Activated T-cell treated with anti-CD3 and anti-CD28 coated beads for 1 hour (primary cell): ENCODE data around the gene OR14A2.
"Not testable (repeated sequence)": the region's sequence is repeated elsewhere in the genome, so short reads cannot be mapped to it uniquely, and the experiment has no call there.

Experiments
- DNase-seq: peaks from one replicate; pipeline ENCODE4 v3.0.0-alpha.2; 2020; ENCODE audit warnings: low read depth

Gene OR14A2

DNA sequence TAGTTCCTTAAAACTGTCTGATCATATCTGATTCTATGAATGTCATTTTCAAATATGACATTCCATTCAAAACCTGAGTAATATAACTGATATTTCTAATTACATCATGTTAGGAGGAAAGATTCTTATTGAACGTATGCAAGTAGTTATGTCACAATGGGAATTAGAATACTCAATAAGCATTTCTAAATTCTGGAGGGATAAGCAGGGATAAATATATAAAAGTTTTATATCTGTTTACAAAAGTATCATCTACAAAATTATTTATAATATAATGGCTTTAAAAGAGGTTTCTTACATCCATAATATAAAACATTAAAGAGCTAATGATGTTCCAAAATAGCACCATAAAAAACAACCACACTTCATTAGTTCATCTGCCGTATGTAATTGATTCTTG is at the start of gene OR14A2:
Gene OR14A2, minus strand, starts transcription at position 101 of the 400 bp plus-strand sequence.
- DNase-seq, result no peak

DNA sequence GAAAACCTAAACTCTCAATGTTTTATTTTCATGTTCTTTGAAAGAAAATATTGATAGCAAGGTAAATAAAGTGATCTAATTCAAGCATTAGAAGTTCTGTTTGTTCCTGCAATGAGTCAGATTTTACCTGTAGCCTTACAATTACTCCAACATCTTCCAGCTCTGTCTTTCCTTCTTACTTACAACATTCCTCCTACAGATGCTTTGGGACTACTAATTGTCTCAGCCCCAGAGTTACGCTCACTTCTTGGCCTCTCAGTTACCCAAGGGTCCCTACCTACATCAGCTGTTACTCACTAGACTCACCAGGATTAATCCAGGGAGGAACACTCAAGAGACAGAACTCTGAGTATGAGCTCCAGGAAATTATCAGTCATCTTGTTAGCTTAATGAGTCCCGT is 49.6 kb upstream of the OR14A2 start:
- DNase-seq, result no peak

DNA sequence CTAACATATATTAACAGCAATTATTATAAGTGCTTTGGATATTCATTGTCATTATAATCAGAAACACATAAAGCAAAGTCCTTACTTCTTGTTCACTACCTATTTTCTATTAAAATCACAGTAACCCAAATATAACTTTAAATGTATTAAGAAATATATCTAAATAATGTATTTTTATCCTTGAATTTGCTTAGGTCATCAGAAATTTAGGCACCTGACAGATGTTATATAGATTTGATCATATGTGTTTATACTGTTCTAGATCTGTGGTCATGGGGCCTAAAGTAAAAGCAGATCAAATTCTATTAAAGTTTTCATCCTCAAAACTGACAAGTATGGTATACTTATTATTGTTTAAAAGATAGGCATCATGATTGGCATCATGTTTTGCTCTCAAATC is 21.7 kb upstream of the OR14A2 start:
- DNase-seq, result no peak

DNA sequence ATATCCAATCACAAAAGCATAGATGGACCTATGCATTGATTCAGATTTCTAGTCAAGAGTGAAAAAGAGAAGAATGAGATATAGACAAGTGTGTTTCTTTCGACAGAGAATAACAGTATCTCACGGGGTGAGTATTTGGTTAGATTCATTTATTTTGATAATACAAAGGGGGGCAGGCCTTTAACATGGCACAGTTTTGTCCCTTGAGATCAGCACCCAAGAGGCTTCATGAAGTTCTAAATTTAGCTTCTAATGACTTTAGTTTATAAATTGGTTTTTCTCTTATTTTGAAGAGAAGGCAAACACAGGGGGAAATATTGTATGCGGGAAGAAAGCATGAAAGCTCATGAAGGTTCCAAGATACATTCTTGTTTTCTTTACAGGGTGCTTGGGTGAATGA is 12.5 kb upstream of the OR14A2 start, which contains the start of gene OR1C1:
Gene OR1C1, minus strand, starts transcription at position 101 of the 400 bp plus-strand sequence. CDS start 2,150 bp downstream, outside the sequence.
- no peak for DNase-seq

DNA sequence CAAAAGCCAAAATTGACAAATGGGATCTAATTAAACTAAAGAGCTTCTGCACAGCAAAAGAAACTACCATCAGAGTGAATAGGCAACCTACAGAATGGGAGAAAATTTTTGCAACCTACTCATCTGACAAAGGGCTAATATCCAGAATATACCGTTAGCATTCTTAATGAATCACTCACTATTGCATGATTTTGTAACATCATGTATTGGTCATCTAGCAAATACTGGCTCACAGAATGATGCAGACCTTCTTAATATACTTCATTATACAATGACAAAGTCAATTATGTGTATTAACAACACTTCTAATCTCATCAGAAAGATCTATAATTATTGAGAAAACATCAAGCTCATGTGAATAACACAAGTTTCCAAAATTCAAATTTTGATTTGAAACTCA is 6.4 kb upstream of the OR14A2 start:
- DNase-seq, result not testable (repeated sequence)

DNA sequence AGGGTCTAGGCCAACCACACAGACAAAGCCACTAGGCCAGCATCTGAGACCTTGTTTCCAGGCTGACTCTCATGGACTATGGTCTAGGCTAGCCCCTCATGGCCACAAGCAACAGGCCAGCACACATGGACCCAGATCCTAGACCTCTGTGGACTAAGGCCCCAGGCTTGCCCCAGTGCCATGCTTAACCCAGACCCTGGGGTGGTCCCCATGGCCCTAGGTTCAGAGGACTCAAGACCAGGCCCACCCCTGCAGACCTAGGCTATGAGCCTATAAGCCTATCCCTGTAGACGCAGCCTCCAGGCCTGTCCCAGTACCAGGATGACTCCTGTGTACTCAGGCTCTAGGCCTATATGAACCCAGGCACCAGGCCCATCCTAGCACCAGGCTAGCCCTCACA is 1.9 kb upstream of the OR14A2 start:
- no peak for DNase-seq

DNA sequence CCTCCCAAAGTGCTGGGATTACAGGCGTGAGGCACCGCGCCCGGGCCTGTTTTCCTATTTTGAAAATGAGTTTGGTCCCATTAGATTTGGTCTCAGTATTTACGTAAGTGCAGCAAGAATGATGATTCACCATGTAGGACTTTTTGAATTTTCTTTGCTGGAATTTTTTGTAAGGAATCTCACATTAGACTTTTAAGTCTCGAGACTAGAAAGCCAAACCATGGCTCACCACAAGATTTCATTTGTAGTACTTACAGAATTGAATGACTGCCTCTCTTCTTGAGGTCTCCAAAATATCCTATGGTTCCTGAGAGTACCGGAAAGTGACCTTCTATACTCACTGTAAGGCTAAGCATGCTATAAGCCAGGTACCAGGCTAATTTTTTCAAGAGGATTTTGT is 325 bp downstream of the OR14A2 start:
- no peak for DNase-seq

DNA sequence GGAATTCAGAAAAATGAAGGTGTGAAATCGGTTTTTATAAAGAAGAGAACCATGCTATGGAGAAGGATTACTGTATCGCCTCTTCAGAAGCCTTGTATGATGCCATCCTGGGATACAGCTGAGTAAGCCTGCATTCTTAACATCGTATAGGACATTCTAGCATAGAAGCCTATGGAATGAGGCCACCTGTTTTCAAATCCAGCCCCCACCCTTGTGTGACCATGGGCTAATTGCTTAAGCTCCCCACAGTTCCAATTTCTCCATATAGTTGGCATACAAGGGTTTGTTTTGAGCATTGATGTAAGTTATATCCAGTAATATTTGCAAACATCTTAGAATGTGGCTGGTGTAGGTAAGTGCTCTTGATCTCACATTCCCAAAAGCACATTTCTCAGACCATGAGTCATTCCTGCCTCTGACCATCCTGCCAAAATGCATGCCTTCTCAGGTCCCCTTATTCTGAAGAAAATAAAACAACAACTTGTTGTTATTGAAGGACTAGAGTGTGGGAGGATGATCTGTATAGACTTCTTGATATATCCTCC is 1.5 kb downstream of the OR14A2 start:
- DNase-seq, result no peak

DNA sequence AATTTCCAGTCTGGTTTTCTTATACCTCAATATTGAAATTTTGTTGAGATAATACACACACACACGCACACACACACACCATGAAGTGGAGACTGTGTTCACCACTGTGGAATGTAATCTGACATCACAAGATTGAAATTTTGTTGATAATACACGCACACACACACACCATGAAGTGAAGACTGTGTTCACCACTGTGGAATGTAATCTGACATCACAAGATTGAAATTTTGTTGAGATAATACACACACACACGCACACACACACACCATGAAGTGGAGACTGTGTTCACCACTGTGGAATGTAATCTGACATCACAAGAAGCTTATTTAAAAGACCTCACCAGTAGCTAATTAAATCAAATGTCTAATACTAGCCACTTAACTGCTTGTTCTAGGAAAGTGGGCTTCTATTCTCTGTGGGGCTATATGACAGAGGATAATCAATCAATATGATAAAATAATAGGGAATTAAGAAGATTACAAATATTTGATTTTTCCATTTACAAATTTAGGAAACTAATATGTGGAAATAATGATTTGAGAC is 5.7 kb downstream of the OR14A2 start:
- not testable (repeated sequence) for DNase-seq

DNA sequence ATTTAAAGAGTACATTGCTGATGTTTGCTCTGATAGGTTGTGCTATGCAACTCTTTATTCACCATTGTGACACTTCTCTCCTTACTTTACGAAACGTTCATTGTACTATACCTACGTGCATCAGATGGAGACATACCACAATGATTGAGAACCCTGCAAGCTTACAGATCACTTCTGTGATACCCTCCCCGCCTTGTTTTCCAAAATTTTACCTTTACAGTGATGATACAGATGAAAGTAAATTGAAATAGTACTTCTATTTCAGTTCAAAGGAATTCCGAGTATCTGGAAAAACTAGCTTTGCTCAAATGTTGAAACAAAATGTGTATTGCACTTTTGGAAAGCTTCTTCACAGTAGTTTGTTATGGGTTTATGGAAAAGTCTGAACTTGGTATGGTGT is 6.2 kb downstream of the OR14A2 start:
- DNase-seq, result no peak

DNA sequence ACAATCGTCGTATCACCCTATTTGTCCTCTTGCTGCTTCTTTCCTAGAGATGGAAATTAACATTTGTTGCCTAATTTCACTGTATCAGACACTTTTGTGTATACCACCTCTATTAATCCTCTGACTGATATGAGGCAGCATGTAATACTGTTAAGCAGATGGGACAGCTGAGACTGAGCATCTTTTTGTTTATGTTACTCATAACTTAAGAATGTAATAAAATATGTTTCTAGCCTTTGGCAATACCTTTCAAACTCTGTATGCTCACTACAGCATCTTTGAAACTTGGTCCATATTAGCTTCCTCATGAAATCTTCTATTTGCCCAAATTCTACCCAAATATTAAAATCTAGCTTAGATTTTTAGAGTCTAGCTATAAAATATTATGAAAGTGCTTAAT is 7.2 kb downstream of the OR14A2 start:
- DNase-seq, result no peak

DNA sequence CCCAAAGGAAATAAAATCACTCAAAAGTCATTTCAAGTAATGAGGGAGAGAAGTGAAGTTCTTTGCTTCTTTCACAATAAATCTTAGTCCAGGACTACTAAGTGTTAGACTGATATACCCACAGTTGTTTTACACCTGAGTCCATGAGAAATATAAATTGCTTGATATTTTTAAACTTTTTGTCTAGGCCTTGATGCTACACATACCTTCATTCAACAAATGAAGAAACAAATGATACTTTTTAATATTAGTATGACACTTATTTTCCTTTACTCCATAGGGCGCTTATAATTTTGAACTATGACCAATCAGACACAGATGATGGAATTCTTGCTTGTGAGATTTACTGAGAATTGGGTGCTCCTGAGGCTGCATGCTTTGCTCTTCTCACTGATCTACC is 9.6 kb downstream of the OR14A2 start, which contains the start of gene OR14K1:
Gene OR14K1, plus strand, starts transcription at position 301 of the 400 bp plus-strand sequence. Its CDS starts 0 bp downstream, at position 301.
- DNase-seq, result no peak

DNA sequence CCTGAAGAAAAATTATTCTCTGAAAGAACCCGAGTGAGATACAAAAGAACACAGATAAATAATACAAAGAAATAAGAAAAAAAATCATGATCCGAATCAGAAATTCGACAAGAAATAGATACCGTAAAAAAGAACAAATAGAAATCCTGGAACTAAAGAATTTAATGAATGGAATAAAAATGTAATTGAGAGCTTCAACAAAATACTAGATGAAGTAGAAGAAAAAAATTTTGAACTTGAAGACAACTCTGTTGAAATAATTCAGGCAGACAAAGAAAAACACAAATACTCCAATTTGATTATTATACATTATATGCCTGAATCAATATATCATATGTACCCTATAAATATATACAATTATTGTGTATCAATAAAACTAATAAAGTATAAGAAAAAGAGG is 26.7 kb downstream of the OR14A2 start:
- DNase-seq, result no peak

DNA sequence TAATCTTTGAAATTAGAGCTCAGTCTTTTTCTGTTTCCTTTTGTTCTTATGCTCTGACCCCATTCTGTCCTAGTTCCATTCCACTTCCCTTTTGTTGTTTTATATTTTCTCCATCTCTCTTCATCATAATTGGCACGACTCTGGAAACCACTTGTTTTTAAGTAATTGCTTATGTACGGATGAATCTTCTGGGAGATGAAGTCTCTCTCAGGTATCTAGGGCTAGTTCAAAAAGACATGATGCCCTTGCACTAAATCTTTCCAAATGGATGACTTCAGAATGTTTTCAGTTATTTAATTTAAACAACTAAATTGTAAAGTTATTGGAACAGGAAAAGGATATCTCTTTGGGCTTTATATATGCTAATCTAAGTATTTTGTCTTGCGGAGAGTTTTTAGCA is 31.4 kb downstream of the OR14A2 start, which contains the start of gene OR6F1:
Gene OR6F1, minus strand, starts transcription at position 101 of the 400 bp plus-strand sequence. CDS start 3,891 bp downstream, outside the sequence.
- no peak for DNase-seq

DNA sequence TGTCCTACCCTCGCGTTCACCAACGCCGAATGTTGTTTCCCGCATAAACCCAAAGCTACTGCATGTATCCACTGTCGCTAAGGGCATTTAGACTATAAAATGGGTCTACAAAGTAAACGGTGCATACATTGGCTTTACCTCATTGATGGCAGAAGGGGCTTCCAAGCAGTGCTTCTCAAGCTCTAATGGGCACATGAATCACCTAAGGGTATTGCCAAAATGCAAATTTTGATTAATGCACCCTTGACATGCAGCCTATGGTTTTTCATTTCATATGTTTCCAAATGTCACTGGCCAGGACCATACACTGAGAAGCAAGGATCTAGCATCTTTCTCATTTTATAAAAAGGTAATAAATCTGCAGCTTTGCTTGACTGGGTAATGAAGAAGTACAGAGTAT is 34.2 kb downstream of the OR14A2 start:
- DNase-seq, result no peak

DNA sequence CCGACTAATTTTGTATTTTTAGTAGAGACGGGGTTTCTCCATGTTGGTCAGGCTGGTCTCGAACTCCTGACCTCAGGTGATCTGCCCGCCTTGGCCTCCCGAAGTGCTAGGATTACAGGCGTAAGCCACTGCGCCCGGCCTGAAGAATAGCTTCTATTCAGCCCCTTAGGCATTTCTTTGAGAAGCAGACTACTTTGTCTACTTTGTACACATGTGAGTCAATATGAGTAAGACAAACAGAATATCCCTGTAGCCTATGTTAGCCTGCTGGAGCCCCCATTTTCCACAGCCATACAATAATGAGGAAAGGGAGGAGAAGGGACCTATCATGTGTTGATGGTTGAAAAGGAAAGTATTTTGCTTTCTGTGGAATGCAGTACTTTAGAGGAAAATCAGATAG is 37.3 kb downstream of the OR14A2 start:
- not testable (repeated sequence) for DNase-seq

DNA sequence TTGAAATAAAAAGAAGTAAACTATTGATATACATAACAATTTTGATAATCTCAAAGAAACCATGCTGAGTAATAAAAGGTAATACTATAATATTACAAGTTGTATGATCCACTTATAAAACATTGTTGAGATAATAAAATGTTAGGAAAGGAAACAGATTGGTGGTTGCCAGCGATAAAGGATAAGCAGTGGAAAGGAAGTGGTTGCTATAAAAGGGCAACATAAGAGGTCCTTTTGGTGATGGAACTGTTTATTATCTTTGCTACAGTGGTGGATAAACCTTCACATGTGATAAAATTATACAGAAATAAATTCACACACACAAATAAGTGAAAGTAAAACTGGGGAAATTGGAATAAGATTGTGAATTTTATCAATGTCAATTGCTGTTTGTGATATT is 46.6 kb downstream of the OR14A2 start:
- DNase-seq, result no peak

DNA sequence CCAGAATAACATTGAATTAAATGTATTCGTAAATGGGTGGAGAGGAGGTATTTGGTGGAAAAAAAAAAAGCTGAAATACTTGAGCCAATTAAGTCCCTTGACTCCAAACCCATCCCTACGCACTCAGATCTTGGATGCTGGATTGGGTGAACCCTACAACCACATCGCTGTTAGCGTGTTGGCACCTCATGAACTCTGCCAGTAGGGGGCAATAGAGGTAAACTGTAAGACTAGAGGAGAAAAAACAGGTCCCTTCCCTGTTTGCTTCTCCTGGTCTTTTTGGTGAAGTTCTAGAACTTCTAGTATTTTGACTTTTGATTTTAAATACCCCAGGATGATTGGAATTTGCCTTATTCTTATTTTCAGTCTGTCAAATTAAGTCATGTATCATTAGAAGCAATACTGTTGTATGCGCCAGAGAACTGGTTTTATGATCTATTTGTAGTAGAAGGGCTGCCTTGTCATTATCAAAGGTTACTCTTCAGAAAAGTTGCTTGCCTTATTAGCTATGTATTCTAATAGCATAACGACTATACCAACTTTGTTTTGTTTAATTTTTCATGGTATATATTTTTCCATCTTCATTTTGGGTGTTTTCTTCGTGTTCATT is 66.5 kb downstream of the OR14A2 start:
- no peak for DNase-seq

DNA sequence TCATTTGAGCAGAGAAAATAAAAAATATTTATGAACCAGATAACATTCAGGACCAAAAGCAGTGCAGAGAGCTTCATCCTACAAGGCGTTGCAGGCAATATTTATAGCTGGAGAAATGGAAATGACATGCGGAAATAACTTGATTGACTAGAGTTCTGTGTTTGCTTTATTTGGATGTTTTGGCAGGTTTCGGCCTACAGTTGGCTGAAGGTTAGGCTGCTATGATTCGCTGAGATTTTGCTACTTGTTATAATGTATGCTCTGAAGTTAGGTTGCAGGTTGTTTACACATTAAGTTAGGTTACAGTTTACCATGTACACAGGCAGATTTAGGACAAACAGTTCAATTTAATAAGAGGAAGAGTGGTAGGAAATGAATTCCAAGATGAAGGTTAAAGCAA is 67.8 kb downstream of the OR14A2 start:
- no peak for DNase-seq

DNA sequence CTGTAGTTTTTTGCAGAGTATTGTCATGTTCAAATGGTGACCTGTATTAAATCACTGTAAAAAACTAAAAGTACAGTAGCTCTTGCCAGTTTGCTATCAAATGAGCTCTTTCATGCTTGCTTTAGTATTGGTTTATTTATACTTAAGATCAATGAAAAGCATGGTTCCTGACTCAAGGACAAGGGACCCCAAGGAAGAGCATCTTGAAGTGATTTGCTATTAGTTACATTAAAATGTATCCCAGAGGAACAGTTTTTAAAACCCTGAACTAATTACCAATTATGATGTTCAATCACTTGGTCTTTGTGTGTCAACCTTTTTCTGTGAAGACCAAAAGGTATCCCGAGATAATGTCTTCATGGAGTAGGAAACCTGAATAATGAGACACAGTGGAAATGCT is 68.3 kb downstream of the OR14A2 start, which contains the start of gene OR13G1:
Gene OR13G1, minus strand, starts transcription at position 101 of the 400 bp plus-strand sequence. CDS start 6,698 bp downstream, outside the sequence.
- no peak for DNase-seq
